Caki2 (cell line): ENCODE data around the gene PHOX2A. TPM values are rescaled to one million over a fixed set of nuclear protein-coding genes. Genes with fewer than 3 reads are reported as not detected.
A peak's percentile ranks its signal among the peaks of the same experiment; 100 is the strongest.
"Not testable (repeated sequence)": the region's sequence is repeated elsewhere in the genome, so short reads cannot be mapped to it uniquely, and the experiment has no call there.

Experiments used
- DNase-seq: peaks from one replicate; pipeline ENCODE4 v3.0.0-alpha.2; 2015; ENCODE audit warnings: low read depth
- in situ Hi-C: cut with HindIII; loops from 2 replicates; pipeline ENCODE4 v1.10.0; 2016; ENCODE audit warnings: low sequenced_read_pairs, low pct_unique_long_range_greater_than_20kb, mixed read lengths
- total RNA-seq: library from RNA; depleted of rRNA; stranded (reverse); fragments of >200 nt; shearing (Covaris generic); gene quantifications from 2 replicates; pipeline ENCODE4 v1.2.3, GENCODE V29; 2014; ENCODE audit warnings: low replicate concordance

Gene PHOX2A
- total RNA-seq, 1 experiment from 2014 or later: not detected

DNA sequence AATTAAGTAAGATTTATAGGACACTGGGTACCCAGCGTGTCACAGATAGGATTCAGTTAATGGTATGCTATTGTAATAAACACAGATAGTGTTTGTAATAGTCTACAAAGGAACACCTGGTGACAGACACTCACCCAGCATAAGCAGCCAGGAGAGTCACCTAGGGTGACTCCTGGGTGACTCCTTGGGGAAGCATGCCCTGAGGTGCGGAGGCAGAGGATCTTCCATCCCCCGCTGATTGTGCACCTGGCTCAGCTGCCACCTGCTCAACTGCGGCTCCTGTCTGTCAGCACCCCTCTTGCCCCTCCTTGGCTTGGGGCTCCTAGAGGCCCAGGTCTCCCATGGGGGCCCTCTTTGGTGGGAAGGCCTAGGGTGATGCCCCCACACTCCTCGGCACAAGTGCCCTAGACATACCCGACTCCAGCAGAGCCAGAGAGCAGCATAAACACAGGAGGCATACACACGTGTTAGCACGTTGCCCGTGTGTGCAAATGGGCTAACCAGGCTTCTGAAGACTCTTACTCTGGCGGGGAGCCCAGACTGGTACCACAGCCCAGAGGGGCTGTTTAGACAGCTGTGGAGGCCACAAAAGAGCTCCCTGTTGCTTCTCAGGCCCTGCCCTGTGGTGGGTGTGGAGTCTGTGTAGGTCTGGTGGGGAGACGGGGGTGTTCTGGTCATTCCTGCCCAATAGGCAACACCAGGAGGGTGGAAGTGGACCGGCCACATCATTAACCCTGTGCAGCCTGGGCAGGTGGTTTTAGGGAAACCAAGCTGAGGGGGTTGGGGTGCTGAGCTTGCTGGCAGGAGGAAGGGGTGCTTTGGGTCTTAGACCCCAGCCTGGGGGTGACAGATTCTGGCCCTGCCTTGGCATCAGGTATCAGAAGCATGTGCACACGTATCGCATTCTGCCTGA is 16.4 kb downstream of the PHOX2A start:
- in situ Hi-C loops: no loop called here
- DNase-seq: no peak

GRCh38 chr11:72226701-72227100 is 17.3 kb downstream of the PHOX2A start:
- DNase-seq: no peak
- in situ Hi-C loops: no loop called here

- DNase-seq: no peak
- in situ Hi-C loops: no loop called here
These were observed 18.5 kb downstream of the PHOX2A start for GRCh38 chr11:72225411-72225951.

GRCh38 chr11:72224564-72225410 is 19.2 kb downstream of the PHOX2A start, which contains the start of gene INPPL1:
Gene INPPL1 (plus strand): TSS chr11:72224767. CDS start chr11:72224985, 218 bp downstream.
- DNase-seq: no peak
- in situ Hi-C loops: no loop called here

DNA sequence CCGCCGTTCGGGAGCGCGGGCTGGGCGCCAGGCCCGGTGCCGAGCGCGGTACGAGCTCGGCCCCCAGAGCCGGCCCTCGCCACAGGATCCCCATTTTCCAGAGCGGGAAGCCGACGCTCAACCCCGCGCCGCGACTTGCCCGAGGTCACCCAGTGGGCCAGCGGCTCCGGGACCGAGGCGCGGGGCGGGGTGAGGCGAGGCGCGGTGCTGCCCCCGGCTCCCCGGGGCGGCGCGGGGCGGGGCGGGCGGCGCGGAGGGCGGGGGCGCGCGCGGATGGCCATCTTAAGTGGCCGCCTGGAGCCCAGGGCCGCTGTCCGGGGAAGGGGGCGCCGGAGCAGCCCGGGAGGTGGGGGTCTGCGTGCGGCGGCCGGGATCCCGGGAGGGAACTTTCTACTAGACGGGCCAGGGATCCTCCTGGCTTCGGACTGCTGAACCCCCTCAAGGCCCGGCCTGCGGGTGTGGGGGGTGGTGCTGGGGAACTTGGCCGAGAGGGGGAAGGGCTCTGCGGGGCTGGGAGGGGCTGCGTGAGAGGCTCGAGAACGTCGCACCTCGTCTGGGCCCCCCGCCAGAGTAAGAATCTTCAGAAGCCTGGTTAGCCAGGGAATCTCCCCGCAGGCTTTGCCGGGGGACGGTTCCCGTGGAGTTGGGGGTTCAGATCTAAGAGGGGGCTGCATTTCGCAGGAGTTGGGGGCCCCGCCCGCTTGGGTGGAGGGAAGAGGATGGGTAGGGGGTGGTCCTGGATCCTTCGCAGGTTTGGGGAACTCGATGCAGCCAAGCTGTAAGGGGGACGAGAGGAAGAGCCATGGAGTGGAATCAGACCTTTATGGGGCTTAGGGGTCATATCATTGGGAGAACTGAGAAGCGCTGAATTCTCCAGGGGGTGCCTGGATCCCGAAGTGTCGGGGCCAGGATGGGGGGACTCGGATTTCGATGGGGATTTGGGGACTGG is 20.1 kb downstream of the PHOX2A start:
- in situ Hi-C loops: no loop called here
- peak; percentile 70 for DNase-seq

DNA sequence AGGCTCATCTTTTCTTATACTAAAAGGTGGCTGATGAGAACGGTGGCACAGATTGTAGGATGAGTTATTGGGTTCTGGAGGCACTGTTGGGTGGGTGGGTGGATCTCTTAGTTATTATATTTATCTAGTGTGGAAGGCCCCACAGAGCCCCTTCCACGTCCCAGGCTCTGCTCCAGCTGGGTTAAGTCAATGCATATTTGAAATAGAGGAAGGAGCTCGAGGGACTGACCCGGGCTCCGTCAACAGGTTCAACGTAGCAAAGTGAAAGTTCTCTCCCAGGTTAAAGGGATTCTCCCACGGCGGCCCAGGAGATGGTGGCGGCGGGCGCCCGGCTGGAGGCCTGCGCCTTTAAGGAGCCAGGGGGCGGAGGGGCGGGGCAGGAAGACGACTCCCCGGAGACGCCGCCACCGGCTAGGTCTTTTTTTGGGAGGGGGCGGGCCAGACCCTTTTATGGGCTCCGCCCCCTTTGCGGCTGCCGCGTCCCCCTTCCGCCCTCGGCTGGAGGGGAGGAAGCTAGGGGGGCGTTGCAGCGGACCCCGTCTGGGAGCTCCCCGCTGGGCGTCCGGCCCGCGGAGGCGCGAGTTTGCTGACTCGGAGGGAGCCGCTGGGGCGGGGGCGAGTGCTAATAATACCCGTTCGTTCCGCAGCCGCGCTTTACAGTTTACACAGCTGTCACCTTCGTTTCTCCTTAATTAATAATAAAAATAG is 20.9 kb downstream of the PHOX2A start:
- DNase-seq: peak; percentile 95
- in situ Hi-C loops: no loop called here

- no peak for DNase-seq
- in situ Hi-C loops: no loop called here
These were observed 21.7 kb downstream of the PHOX2A start for GRCh38 chr11:72222106-72222891.

GRCh38 chr11:72221386-72222075 is 22.4 kb downstream of the PHOX2A start:
- DNase-seq: no peak
- in situ Hi-C loops: no loop called here

GRCh38 chr11:72220696-72221363 is 23.1 kb downstream of the PHOX2A start:
- in situ Hi-C loops: no loop called here

DNA sequence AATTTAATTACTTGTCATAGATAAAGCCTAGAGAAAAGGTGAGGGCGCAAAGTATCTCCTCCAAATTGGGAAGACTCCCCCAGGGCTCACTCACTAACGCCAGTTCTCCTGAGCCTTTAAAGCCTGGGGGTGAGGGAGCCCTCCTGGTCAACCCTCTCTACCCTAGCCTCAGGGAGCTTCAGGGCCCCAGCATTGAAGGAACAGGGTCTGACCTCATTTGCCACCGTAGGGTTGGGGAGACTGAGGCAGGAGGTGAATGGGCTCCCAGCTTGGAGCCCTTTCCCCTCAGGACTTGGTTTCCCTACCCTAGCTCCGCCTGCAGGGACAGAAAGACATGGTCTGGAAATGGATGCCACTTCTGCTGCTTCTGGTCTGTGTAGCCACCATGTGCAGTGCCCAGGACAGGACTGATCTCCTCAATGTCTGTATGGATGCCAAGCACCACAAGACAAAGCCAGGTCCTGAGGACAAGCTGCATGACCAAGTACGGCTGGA is 25.7 kb downstream of the PHOX2A start:
- in situ Hi-C loops: no loop called here
- no peak for DNase-seq

More at GRCh38 chr11:72220696-72221363, 23.1 kb downstream of the PHOX2A start:
- no peak for DNase-seq

- in situ Hi-C loops: no loop called here
- no peak for DNase-seq
These were observed 26.1 kb downstream of the PHOX2A start for GRCh38 chr11:72217841-72218240.

- DNase-seq: no peak
- in situ Hi-C loops: no loop called here
These were observed 27.3 kb downstream of the PHOX2A start, which contains the start of gene FOLR2 for GRCh38 chr11:72216638-72217037. Gene FOLR2 (plus strand): TSS chr11:72216794. CDS start chr11:72218585, 1,791 bp downstream.

GRCh38 chr11:72209101-72209500 is 34.9 kb downstream of the PHOX2A start:
- in situ Hi-C loops: no loop called here
- no peak for DNase-seq

- no peak for DNase-seq
- in situ Hi-C loops: no loop called here
These were observed 35.7 kb downstream of the PHOX2A start for GRCh38 chr11:72208281-72208680.

DNA sequence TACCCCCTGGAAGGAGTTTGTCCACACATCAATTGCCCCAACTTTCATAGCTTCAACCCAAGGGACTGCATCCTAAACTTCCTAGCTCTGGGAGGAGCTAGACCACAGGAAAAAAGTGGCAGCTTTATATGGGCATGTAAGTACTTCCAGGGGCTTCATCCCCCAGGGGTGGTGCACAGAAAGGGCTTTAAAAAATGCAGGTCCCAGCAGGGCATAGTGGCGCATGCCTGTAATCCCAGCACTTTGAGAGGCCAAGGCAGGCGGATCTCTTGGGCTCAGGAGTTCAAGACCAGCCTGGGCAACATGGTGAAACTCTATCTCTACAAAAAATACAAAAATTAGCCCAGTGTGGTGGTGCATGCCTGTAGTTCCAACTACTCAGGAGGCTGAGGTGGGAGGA is 37.2 kb downstream of the PHOX2A start:
- in situ Hi-C loops, DNase-seq: not testable (repeated sequence)
